Esophagus squamous epithelium (tissue), 4 donors: Measurements from ENCODE around the gene PRSS2.

Experiments used
- POLR2A ChIP-seq, 4 donors: fragments of 450-650 bp; IDR thresholded peaks; one replicate each; pipeline ENCODE4 v1.6.1; 2017; ENCODE audit warnings: antibody characterized with exemption in 4 of 4, mild to moderate bottlenecking in 4 of 4, moderate library complexity in 3 of 4
- TF ChIP-seq, protein P1 (sequence below), 6 experiments: fragments of 450-650 bp in 4 of 6; fragments of 200-600 bp in 2 of 6; sonication (generic) in 2 of 6; IDR thresholded peaks; one replicate each; pipeline ENCODE4 v1.5.1; 2016 to 2019; ENCODE audit warnings: antibody characterized with exemption in 6 of 6, mild to moderate bottlenecking in 4 of 6, moderate library complexity in 4 of 6

DNA sequence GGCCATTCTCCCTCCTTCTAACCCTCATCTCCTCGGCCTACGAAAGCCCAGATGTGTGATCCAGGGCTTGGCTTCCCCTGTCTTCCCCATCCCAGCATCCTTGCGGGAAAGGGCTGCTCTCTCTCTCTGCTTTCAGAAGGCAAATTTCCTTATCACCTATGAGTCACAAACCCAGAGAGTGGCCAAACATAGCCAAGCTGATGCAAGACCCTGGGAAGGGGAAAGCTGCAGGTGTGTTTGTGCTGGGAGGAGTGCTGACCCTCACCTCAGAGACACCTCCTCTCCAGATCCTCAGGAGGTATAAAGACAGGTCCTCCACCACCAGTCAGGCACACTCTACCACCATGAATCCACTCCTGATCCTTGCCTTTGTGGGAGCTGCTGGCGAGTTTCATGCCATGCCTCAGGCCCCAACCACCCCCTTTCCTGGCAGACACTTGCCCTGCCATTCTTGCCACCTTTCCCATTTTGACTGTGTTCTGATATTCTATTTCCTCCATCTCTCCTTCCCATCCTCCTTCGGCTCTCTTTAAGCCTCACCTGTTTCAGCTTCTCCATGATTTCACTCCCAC is 10.6 kb upstream of the PRSS2 start:
- TF ChIP-seq, protein P1, sequence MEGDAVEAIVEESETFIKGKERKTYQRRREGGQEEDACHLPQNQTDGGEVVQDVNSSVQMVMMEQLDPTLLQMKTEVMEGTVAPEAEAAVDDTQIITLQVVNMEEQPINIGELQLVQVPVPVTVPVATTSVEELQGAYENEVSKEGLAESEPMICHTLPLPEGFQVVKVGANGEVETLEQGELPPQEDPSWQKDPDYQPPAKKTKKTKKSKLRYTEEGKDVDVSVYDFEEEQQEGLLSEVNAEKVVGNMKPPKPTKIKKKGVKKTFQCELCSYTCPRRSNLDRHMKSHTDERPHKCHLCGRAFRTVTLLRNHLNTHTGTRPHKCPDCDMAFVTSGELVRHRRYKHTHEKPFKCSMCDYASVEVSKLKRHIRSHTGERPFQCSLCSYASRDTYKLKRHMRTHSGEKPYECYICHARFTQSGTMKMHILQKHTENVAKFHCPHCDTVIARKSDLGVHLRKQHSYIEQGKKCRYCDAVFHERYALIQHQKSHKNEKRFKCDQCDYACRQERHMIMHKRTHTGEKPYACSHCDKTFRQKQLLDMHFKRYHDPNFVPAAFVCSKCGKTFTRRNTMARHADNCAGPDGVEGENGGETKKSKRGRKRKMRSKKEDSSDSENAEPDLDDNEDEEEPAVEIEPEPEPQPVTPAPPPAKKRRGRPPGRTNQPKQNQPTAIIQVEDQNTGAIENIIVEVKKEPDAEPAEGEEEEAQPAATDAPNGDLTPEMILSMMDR (IDR thresholded peaks at IDR 0.05), result no peak
- no peak for TF ChIP-seq POLR2A (IDR thresholded peaks at IDR 0.05)
